Neural crest cell (in vitro differentiated cells): ENCODE data around the gene ARMC5. TPM values are rescaled to one million over a fixed set of nuclear protein-coding genes. Genes with fewer than 3 reads are reported as not detected.
"Not testable (repeated sequence)": the region's sequence is repeated elsewhere in the genome, so short reads cannot be mapped to it uniquely, and the experiment has no call there.

Source experiments
- DNase-seq: peaks from one replicate; pipeline ENCODE4 v3.0.0; 2021; ENCODE audit warnings: low read depth, mixed read lengths, low spot score
- H3K27ac Mint-ChIP-seq: one replicate; pipeline ENCODE4 v1.8.0; 2021; ENCODE audit warnings: mild to moderate bottlenecking, mixed read lengths; ENCODE audit not compliant: unreplicated experiment
- H3K27me3 Mint-ChIP-seq: 2 replicates; pipeline ENCODE4 v1.8.0; 2021; ENCODE audit warnings: low read depth, mild to moderate bottlenecking, mixed read lengths
- H3K36me3 Mint-ChIP-seq: 2 replicates; pipeline ENCODE4 v1.8.0; 2021; ENCODE audit warnings: low read depth, mild to moderate bottlenecking, mixed read lengths
- H3K4me1 Mint-ChIP-seq: 2 replicates; pipeline ENCODE4 v1.8.0; 2021; ENCODE audit warnings: mixed read lengths
- H3K4me3 Mint-ChIP-seq: one replicate; pipeline ENCODE4 v1.8.0; 2021; ENCODE audit warnings: mild to moderate bottlenecking, mixed read lengths
- H3K9me3 Mint-ChIP-seq: 2 replicates; pipeline ENCODE4 v1.8.0; 2021; ENCODE audit warnings: mixed read lengths
- total RNA-seq: library from RNA; stranded (reverse); gene quantifications from 2 replicates; pipeline ENCODE4 v1.2.1, GENCODE V29; 2021
- TF ChIP-seq, protein P1 (sequence below): fragments of 200-600 bp; sonication (generic); conservative IDR thresholded peaks from 2 replicates; pipeline ENCODE4 v1.5.0; 2021; ENCODE audit warnings: antibody characterized with exemption, mild to moderate bottlenecking

Gene ARMC5
- total RNA-seq, 1 donor from 2014 or later: 12.3 TPM

DNA sequence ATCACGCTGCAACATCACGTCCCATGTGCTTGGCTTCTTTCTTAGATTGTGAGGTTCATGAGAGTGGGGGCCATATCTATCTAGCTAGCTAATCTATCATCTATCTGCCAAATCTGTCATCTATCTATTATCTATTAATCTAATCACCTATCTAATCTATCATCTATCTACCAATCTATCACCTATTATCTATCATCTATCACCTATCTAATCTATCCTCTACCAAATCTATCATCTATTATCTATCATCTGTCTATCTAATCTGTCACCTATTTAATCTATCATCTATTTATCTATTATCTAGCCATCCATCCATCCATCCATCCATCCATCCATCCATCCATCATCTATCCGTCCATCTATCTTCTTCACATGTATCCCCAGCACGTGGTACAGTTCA, 45.4 kb upstream of the ARMC5 start:
- H3K27ac Mint-ChIP-seq: no peak overlapping the region
- no peak overlapping the region for H3K4me3 Mint-ChIP-seq
- no peaks in the 10 kb centered on the region for H3K4me1 Mint-ChIP-seq
- H3K9me3 Mint-ChIP-seq: peaks cover 4% of the 10 kb centered on the region
- H3K36me3 Mint-ChIP-seq: no peaks in the 10 kb centered on the region
- DNase-seq: no peak
- TF ChIP-seq, protein P1, sequence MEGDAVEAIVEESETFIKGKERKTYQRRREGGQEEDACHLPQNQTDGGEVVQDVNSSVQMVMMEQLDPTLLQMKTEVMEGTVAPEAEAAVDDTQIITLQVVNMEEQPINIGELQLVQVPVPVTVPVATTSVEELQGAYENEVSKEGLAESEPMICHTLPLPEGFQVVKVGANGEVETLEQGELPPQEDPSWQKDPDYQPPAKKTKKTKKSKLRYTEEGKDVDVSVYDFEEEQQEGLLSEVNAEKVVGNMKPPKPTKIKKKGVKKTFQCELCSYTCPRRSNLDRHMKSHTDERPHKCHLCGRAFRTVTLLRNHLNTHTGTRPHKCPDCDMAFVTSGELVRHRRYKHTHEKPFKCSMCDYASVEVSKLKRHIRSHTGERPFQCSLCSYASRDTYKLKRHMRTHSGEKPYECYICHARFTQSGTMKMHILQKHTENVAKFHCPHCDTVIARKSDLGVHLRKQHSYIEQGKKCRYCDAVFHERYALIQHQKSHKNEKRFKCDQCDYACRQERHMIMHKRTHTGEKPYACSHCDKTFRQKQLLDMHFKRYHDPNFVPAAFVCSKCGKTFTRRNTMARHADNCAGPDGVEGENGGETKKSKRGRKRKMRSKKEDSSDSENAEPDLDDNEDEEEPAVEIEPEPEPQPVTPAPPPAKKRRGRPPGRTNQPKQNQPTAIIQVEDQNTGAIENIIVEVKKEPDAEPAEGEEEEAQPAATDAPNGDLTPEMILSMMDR: no peak
- H3K27me3 Mint-ChIP-seq: peaks cover 34% of the 10 kb centered on the region

DNA sequence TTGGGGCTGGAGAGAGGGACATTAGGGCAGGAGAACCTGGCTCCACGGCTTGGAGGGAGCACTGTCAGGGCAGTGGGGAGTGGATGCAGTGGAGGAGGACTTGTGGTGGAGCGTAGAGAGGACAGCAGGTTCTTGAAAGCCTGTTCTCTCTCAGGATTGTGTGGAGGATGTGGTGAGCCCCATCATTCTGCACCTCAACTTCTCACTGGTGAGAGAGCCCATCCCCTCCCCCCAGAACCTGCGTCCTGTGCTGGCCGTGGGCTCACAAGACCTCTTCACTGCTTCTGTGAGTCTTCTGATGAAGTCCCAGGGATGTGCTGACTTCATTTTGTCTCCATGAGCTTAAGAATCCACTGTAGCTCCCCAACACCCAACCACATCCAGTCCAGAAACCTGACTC, 44.6 kb upstream of the ARMC5 start:
- H3K9me3 Mint-ChIP-seq: peaks cover 4% of the 10 kb centered on the region
- no peak for DNase-seq
- H3K27me3 Mint-ChIP-seq: peaks cover 31% of the 10 kb centered on the region
- no peak overlapping the region for H3K4me3 Mint-ChIP-seq
- H3K27ac Mint-ChIP-seq: no peak overlapping the region
- TF ChIP-seq, protein P1: no peak
- no peaks in the 10 kb centered on the region for H3K36me3 Mint-ChIP-seq
- H3K4me1 Mint-ChIP-seq: no peaks in the 10 kb centered on the region

DNA sequence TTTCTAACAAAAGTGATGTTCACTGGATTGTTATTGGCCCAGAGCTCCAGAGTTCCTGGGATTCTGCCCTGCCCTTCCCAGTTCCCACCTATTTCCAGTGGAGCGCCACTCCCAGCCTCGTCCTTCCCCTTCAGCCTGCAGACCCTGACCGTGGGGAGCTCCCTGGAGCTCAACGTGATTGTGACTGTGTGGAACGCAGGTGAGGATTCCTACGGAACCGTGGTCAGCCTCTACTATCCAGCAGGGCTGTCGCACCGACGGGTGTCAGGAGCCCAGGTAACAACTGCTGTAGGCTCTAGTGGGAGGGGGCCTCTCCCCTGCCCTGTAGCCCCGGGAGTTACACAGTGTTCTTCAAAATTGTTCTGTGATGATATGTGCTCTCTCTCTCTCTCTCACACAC, 42.9 kb upstream of the ARMC5 start:
- Mint-ChIP-seq H3K36me3 (no peaks in the 10 kb centered on the region), H3K4me3 (no peak overlapping the region), H3K27ac (no peak overlapping the region), H3K4me1 (no peaks in the 10 kb centered on the region), H3K27me3 (peaks cover 34% of the 10 kb centered on the region), H3K9me3 (peaks cover 4% of the 10 kb centered on the region)
- no peak for DNase-seq
- TF ChIP-seq, protein P1: no peak

DNA sequence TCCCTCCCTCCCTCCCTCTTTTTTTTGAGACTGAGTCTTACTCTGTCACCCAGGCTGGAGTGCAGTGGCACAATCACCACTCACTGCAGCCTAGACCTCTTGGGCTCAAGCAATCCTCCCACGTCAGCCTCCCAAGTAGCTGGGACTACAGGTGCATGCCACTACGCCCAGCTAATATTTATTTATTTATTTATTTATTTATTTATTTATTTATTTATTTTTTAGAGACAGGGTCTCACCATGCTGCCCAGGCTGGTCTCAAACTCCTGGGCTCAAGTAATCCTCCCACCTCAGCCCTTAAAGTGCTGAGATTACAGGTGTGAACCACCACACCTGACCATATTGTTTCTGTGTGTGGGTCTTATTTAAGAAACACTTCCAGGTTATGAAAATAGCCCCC, 42.3 kb upstream of the ARMC5 start:
- H3K27me3 Mint-ChIP-seq: peaks cover 34% of the 10 kb centered on the region
- H3K9me3 Mint-ChIP-seq: not testable (repeated sequence)

DNA sequence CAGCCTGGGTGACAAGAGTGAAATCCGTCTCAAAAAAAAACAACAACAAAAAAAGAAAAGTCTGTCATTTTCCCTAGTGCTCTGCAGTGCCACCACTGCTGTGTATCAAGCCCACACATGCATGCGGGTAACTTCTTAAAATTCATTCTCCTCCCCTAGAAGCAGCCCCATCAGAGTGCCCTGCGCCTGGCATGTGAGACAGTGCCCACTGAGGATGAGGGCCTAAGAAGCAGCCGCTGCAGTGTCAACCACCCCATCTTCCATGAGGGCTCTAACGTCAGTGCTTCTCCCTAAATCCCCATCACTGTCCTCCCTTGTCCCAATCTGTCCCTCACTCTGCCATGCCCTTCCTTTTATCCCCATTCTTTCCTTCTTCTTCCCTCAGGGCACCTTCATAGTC, 41.4 kb upstream of the ARMC5 start:
- Mint-ChIP-seq H3K9me3 (peaks cover 4% of the 10 kb centered on the region), H3K4me1 (no peaks in the 10 kb centered on the region), H3K27me3 (peaks cover 41% of the 10 kb centered on the region), H3K4me3 (no peak overlapping the region), H3K27ac (no peak overlapping the region), H3K36me3 (no peaks in the 10 kb centered on the region)
- TF ChIP-seq, protein P1: no peak
- no peak for DNase-seq

More for the DNA sequence above, 42.3 kb upstream of the ARMC5 start:
- not testable (repeated sequence) for H3K4me3 Mint-ChIP-seq, DNase-seq, H3K4me1 Mint-ChIP-seq, H3K36me3 Mint-ChIP-seq, H3K27ac Mint-ChIP-seq

DNA sequence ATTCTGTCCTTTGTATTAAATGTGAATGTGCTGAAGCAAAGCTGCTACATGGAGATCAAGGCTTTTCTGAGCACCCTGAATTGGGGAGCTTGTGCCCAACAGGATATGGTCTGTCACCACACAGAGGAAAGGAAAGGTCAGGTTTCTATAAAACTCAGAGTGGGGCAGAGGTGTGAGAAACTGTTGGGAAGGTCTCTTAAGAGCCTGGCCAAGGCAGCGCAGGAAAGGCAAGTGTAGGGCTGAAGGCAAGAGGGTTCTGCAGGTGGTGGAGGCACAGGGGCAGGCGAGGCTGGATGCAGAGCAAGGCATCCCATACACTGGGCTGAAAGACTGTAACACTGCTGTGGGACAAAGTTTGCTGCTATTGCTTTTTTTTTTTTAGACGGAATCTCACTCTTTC, 39.3 kb upstream of the ARMC5 start:
- Mint-ChIP-seq H3K27me3 (peaks cover 43% of the 10 kb centered on the region), H3K36me3 (no peaks in the 10 kb centered on the region), H3K4me1 (no peaks in the 10 kb centered on the region), H3K9me3 (peaks cover 4% of the 10 kb centered on the region), H3K4me3 (no peak overlapping the region), H3K27ac (no peak overlapping the region)
- TF ChIP-seq, protein P1: no peak
- no peak for DNase-seq
